A549 treated with Hydrocortisone at 1 μM for 4 hours (cell line): ENCODE data around the gene PAQR8. TPM values are rescaled to one million over a fixed set of nuclear protein-coding genes. Genes with fewer than 3 reads are reported as not detected.

ENCODE experiments used
- total RNA-seq: library from RNA; stranded (reverse); fragments of 200-300 nt; extraction: Qiagen RNA extraction; gene quantifications from 5 replicates; pipeline ENCODE4 v1.2.3, GENCODE V29; 2022

PAQR8 gene, protein sequence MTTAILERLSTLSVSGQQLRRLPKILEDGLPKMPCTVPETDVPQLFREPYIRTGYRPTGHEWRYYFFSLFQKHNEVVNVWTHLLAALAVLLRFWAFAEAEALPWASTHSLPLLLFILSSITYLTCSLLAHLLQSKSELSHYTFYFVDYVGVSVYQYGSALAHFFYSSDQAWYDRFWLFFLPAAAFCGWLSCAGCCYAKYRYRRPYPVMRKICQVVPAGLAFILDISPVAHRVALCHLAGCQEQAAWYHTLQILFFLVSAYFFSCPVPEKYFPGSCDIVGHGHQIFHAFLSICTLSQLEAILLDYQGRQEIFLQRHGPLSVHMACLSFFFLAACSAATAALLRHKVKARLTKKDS
- total RNA-seq: 0.95 to 1.3 TPM (median 1.3 TPM) in 5 replicates

DNA sequence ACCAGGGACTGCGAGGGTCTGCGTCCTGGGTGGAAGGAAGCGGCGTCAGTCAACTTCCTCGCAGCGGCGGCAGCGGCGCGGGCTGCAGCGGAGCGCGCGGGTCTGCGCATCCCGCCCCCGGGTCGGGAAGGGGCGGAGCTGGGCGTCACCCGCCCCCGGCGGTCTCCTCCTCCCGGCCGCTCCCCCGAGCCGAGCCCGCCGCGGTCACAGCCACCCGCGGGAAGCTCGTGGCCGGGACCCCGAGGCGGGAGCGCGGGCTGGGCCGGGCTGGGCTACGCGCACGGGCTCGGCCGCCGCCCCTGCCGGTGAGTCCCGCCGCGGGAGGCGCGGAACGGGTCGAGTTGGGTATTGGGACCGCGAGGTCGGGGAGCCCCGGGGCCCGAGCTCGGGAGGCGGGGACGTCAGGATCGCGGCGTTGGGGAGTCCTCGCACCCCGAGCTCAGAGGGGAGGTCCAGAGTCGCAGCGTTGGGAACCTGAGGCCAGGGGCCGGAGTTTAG is at the start of gene PAQR8:
PAQR8 (plus strand) TSS at position 207 of the 498 bp plus-strand sequence. CDS start 41,063 bp downstream, outside the sequence.

DNA sequence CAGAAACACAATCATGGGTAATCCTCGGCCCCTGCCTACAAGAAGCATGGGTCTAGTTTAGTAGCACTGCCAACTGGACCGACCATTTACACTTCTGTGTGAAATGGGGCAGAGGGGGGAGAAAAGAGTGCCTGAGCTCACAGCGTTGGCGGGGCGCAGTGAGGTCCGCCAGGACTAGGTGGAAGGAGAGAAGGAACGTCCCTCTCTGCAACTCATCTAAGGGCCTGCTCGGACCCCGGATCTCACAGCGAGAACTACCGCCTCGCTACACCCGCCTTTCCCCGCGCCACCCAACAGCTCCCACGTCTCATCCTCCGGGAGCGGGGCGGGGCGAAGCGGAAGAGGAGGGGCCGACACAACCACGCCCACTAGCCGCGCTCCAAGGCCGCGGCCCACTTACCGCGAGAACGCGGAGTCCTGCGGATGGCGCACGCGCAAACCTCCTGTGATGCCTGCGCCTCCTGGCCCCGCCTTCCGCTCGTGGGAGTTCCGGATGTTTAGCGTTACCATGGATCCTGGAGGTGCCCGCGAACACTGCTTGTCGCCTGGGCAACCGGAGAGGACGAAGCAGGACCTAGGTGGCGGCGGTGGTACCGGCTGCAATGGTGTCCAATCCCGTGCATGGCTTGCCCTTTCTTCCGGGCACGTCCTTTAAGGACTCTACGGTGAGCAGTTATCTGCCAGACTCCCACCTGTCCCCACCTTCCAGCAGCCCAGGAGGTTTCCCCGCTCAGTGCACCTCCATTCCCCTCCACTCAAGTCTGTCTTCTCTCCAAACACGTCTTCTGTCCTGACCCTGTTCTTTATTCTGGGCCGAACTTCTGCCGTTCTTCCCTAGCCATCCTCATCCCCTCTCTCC is 58.1 kb downstream of the PAQR8 start, which contains the start of gene EFHC1:
EFHC1 (plus strand) TSS at position 534 of the 859 bp plus-strand sequence; CDS start at position 603, 69 bp downstream.

Other genes starting within 250 kb of the PAQR8 start
- gene IL17A, start 175.8 kb upstream of the PAQR8 start, total RNA-seq: not detected in 5 replicates
- not detected in 5 replicates for gene IL17F, start 117.7 kb upstream of the PAQR8 start, total RNA-seq
- 72.2 to 87.5 TPM (median 78.3 TPM) in 5 replicates for gene MCM3, start 77.4 kb upstream of the PAQR8 start, total RNA-seq
- 10.3 to 12.7 TPM (median 11.3 TPM) in 5 replicates for gene EFHC1, start 58.2 kb downstream of the PAQR8 start, total RNA-seq
- gene TRAM2, start 214.9 kb downstream of the PAQR8 start, total RNA-seq: 29.5 to 48.0 TPM (median 38.8 TPM) in 5 replicates